C4-2B (cell line): Measurements from ENCODE around the gene TMED1.

Source experiments
- H3K27ac ChIP-seq: fragments of 450-650 bp; 2 replicates; pipeline ENCODE4 v1.5.1; 2017
- ZFX ChIP-seq: fragments of 450-650 bp; IDR thresholded peaks from 2 replicates; pipeline ENCODE4 v1.6.1; 2017
- TF ChIP-seq, protein P1 (sequence below): fragments of 450-650 bp; conservative IDR thresholded peaks from 2 replicates; pipeline ENCODE4 v1.5.1; 2017; ENCODE audit warnings: mild to moderate bottlenecking

TMED1 gene

DNA sequence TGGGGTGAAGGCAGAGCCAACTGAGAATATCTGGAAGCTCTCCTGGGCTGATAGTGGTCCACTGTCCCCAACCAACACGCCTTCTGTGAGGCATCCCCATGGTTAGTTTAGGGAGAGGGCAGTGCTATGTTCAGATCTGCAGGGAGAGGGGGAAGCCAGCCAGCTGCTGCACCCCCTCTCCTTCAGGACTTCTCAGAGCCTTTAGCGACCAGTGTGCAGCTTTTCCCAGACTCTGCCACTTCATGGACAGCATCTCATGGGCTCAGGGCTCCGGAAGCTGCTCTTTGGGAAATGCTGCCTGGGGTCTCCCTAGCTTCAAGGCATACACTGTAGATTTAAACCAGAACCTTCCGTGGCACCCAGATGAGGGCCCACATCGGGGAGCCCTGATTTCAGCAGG lies 33.5 kb downstream of the TMED1 start:
- TF ChIP-seq, protein P1, sequence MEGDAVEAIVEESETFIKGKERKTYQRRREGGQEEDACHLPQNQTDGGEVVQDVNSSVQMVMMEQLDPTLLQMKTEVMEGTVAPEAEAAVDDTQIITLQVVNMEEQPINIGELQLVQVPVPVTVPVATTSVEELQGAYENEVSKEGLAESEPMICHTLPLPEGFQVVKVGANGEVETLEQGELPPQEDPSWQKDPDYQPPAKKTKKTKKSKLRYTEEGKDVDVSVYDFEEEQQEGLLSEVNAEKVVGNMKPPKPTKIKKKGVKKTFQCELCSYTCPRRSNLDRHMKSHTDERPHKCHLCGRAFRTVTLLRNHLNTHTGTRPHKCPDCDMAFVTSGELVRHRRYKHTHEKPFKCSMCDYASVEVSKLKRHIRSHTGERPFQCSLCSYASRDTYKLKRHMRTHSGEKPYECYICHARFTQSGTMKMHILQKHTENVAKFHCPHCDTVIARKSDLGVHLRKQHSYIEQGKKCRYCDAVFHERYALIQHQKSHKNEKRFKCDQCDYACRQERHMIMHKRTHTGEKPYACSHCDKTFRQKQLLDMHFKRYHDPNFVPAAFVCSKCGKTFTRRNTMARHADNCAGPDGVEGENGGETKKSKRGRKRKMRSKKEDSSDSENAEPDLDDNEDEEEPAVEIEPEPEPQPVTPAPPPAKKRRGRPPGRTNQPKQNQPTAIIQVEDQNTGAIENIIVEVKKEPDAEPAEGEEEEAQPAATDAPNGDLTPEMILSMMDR = no peak
- no peak for TF ChIP-seq ZFX
- no peak overlapping the region for H3K27ac ChIP-seq

DNA sequence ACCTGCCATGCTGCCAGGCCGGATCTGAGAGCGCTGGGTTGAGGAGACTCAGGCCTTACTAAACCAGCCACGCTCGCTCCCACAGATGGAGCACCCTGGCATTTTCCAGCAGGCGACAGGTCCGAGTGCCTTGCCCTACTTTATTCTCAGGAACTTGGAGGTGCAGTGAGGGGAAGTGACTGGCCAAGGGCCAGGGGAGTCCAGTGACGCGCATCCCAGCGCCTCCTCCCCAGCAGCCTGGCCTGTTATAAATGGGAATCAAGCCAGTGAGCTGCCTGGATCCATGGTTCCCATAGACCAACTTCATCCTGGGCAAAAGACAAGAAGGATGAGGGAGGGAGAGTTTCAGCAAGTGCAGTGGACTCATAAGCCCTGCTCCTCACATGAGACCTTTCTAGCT lies 35.5 kb downstream of the TMED1 start:
- TF ChIP-seq, protein P1 = no peak
- no peak for TF ChIP-seq ZFX
- H3K27ac ChIP-seq = no peak overlapping the region

DNA sequence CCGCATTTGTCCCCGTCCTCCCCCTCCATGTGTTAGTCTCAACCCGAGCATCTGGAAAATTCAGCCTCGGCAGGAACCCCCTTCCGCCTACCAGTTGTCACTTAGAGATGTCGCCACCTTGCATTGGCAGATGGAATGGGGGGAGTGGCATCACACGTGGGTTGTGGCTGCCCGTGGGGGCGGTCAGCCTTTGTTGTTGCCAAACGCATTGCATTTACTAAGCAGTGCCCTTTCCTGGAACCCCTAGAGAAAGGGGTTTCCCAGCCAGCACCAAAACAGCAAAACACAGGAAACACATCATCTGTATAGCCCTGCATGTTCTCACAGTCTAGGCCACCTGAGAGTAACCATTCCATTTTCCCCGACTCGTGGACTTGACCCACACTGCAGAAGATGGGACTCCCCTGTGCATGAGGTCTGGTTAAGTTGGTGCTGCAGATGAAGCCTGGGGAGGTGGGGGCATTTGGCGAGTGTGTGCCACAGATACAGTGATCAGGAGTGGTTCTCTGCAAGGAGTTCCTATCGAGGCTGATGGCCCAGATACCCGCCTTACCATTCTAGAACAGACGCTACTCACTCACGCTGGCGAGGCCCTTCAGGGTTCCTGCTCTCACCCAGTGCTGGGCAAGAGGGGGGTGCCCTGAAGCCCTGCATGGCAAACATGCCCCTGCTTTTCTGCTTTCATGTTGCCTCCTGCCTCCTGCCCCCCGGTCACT lies 38.3 kb downstream of the TMED1 start:
- TF ChIP-seq, protein P1 = no peak
- no peak for TF ChIP-seq ZFX
- H3K27ac ChIP-seq = no peak overlapping the region

DNA sequence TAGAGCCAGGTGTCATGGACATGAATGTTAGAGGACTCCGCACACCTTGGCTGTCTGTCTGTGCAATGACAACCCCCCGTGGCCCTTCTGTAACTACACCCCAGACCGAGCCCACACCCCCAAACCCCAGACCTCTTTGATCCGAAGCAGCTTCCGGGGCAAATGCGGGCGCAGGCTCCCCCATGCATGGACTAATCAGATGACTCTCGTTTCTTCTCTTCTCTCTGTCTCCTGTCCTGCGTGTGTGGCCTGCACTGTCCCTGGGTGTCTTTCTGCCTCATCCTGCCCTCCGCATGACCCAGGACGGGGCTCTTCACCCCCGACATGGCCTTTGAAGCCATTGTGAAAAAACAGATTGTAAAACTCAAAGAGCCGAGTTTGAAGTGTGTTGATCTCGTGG lies 38.9 kb downstream of the TMED1 start:
- H3K27ac ChIP-seq = no peak overlapping the region
- TF ChIP-seq, protein P1 = no peak
- no peak for TF ChIP-seq ZFX

DNA sequence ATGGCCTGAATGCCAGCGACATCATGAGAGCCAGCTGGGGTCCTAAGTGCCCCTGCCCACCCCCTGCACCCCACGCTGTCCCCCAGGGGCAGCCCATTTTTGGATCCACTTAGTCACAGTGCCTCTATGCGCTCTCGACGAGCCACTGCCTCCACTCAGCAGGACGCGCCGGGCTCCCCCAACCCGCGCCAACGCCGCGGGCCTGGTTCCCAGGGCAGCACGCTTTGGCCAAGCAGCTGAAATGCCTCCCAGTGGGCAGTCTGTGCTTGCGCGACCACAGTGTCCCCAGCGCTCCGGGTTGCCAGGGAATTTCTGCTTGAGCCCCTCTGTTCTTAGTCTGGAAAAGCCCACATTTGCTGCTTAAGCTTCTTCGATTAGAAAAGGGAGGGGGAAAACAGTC lies 39.4 kb downstream of the TMED1 start:
- H3K27ac ChIP-seq = no peak overlapping the region
- no peak for TF ChIP-seq ZFX
- TF ChIP-seq, protein P1 = no peak

DNA sequence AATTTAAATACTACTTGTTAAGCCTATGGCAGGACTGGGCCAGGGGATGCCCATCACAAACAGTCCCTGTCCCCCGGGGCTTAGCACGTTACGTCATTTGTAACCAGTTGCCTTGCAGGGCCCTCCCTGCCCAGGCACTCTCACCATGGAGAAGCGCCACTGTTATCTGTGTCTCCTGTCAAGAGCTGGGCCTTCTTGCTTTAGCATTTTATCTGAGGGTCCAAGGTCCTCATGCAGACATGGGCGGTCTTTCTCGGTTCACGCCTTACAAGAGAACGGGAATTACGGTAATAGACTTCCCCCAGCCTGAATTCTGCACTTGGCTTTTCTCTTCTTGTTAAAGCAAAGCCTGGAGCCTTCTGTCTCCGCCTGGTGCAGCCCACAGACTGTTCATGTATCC lies 46.1 kb downstream of the TMED1 start:
- no peak overlapping the region for H3K27ac ChIP-seq
- TF ChIP-seq ZFX = no peak
- TF ChIP-seq, protein P1 = no peak

DNA sequence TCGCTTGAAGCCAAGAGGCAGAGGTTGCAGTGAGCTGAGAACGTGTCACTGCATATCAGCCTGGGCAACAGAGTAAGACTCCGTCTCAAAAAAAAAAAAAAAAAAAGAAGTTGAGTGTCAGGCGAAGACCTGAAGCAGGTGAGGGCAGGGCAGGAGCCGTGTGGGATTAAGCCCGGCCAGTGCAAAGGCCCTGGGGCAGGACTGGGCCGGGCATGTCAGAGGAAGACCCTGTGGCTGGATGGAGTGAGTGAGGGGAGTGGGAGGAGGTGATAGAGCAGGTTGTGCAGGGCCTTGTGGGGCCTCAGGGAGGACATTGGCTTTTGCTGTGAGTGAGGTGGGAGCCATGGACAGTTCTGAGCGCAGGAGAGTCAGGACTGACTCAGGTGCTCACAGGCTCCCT lies 47.9 kb downstream of the TMED1 start:
- H3K27ac ChIP-seq = no peak overlapping the region
- no peak for TF ChIP-seq ZFX
- TF ChIP-seq, protein P1 = no peak
